Right atrium auricular region (tissue), 2 donors: ENCODE results near the gene COX18. TPM values are rescaled to one million over a fixed set of nuclear protein-coding genes. Genes with fewer than 3 reads are reported as not detected.

Experiments
- DNase-seq: peaks from one replicate; pipeline ENCODE4 v3.0.0-alpha.2; 2019; ENCODE audit warnings: low spot score
- H3K27ac ChIP-seq, 2 donors: fragments of 200-600 bp; sonication (generic); 1 replicate in 1 of 2; 2 replicates in 1 of 2; pipeline ENCODE4 v1.5.1; 2016 to 2019
- H3K27me3 ChIP-seq, 2 donors: fragments of 200-600 bp; sonication (generic); one replicate each; pipeline versions ENCODE4 v1.5.1 to v1.6.0; 2017 to 2019
- H3K36me3 ChIP-seq: fragments of 200-600 bp; sonication (generic); one replicate; pipeline ENCODE4 v1.5.1; 2016
- H3K4me1 ChIP-seq, 2 donors: fragments of 200-600 bp; sonication (generic); one replicate each; pipeline versions ENCODE4 v1.5.1 to v1.6.0; 2017 to 2019
- H3K4me3 ChIP-seq, 2 donors: fragments of 200-600 bp; sonication (generic); 1 replicate in 1 of 2; 2 replicates in 1 of 2; pipeline ENCODE4 v1.5.1; 2017 to 2019; ENCODE audit warnings: mild to moderate bottlenecking in 1 of 2, moderate library complexity in 1 of 2
- H3K9me3 ChIP-seq, 2 donors: fragments of 200-600 bp; sonication (generic); one replicate each; pipeline ENCODE4 v1.5.1; 2019
- total RNA-seq, 2 donors: library from RNA; depleted of rRNA; stranded (reverse); fragments of >200 nt; gene quantifications; one replicate each; pipeline ENCODE4 v1.1.0, GENCODE V29; 2016
- TF ChIP-seq, protein P1 (sequence below), 2 donors: fragments of 200-600 bp; sonication (generic); IDR thresholded peaks; one replicate each; pipeline ENCODE4 v1.5.1; 2019; ENCODE audit warnings: antibody characterized with exemption in 2 of 2

Gene COX18
- total RNA-seq, 2 donors from 2014 or later, result 12.4 to 22.6 TPM

DNA sequence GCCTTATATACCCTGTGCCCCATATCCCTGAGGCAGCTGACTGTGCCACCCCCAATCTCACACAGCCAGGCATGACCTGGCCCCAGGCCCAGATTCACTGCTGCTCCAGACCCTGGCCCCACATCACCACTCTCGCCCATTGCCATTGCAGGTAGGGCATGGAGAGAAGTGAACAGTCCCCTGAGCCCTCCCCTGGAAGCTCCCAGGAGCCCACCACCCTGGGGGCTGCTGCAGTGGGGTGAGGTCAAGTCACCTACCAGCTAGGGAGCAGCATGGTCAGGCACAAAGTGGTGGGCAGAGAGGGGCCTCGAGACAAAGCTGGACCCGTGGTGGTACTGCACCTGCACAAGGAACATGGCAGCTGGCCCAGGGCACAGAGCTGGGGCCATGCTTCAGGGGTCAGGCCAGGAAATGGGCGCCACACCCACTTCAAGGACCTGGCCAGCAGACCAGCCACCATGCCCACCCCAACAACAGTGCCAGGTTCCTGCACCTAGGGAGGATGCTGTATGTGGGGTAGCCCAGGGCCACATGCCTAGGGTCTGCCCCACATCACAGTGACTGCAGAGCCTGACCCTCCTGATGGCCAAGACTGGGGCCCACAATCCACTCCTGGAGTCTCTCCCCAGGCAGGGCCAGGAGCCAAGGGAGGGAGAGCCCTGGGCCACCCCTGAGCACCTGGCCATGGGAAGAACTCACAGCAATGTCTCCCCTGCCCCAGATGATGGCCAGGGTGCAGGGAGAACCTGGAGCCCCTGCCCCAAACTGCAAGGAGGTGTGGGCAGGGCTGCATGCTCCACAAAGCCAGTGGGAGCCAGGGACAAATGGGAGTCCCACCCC is 58.5 kb downstream of the COX18 start:
- no peaks in the 10 kb centered on the region for H3K27me3 ChIP-seq
- no peaks in the 10 kb centered on the region for H3K4me1 ChIP-seq
- no peaks in the 10 kb centered on the region for H3K9me3 ChIP-seq
- DNase-seq, result no peak
- no peak overlapping the region for H3K4me3 ChIP-seq
- TF ChIP-seq, protein P1, sequence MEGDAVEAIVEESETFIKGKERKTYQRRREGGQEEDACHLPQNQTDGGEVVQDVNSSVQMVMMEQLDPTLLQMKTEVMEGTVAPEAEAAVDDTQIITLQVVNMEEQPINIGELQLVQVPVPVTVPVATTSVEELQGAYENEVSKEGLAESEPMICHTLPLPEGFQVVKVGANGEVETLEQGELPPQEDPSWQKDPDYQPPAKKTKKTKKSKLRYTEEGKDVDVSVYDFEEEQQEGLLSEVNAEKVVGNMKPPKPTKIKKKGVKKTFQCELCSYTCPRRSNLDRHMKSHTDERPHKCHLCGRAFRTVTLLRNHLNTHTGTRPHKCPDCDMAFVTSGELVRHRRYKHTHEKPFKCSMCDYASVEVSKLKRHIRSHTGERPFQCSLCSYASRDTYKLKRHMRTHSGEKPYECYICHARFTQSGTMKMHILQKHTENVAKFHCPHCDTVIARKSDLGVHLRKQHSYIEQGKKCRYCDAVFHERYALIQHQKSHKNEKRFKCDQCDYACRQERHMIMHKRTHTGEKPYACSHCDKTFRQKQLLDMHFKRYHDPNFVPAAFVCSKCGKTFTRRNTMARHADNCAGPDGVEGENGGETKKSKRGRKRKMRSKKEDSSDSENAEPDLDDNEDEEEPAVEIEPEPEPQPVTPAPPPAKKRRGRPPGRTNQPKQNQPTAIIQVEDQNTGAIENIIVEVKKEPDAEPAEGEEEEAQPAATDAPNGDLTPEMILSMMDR (IDR thresholded peaks at IDR 0.05), result no peak
- no peaks in the 10 kb centered on the region for H3K36me3 ChIP-seq
- no peak overlapping the region for H3K27ac ChIP-seq

DNA sequence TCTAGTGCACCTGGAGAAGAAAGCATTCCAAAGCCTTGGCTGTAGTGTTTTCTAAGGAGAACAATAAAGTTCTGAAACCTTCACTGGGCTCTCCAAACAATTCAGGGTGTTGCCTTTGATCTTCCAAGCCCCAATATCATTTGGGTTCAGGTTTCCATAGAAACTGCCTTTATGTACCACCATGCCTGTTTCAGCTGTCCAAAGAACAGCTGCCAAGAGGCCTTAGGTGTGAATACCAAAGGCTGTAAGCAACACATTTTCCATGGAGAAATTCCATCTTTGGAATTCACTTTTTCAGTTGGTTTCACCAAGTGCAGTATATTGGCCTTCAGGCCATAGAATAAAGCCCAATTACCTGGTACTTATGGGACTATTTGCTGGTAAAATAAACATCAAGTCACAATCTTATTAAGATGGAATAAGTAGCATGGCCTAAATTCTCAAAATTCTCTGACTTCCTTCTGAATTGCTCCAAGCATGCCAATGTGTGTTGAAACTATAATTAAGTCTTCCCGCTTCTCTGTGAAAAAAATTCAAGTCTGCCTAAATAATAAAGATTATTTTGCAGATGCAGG is 61.9 kb downstream of the COX18 start:
- no peaks in the 10 kb centered on the region for H3K4me1 ChIP-seq
- H3K27me3 ChIP-seq, result no peaks in the 10 kb centered on the region
- H3K36me3 ChIP-seq, result no peaks in the 10 kb centered on the region
- no peak for DNase-seq
- no peak overlapping the region for H3K4me3 ChIP-seq
- TF ChIP-seq, protein P1 (IDR thresholded peaks at IDR 0.05), result no peak
- no peak overlapping the region for H3K27ac ChIP-seq
- H3K9me3 ChIP-seq, result no peaks in the 10 kb centered on the region

DNA sequence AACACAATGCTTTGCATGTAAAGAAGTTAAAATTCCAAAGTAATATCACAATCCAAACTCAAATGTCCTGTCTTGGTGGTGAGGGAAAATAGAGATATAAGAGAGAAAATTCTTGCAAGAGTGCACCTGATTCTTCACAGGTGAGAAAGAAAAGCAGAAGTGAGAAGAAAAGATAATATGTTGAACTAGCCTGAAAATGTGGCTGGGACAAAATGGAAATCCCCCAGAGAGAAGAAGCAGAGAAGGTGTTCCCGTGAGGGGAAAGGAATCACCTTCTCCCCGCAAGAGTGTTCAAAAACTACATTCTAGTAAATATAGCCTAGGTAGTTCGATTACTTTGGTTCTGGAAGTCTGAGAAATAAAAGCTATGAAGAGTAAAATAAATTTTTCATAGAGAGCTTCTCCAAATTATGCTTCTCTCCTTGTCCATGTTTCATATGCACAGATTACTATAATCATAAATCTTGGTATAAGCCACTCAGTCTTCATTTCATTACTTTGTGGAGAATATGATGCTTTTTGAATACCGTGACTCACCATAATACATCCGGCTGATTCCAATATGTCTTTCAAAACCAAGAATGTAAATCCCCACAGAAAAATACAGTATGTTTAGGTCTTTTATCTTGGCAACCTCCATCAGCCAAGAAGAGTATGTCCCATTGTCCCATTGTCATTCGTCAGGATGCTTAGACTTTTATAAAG is 63.1 kb downstream of the COX18 start:
- H3K27me3 ChIP-seq, result no peaks in the 10 kb centered on the region

DNA sequence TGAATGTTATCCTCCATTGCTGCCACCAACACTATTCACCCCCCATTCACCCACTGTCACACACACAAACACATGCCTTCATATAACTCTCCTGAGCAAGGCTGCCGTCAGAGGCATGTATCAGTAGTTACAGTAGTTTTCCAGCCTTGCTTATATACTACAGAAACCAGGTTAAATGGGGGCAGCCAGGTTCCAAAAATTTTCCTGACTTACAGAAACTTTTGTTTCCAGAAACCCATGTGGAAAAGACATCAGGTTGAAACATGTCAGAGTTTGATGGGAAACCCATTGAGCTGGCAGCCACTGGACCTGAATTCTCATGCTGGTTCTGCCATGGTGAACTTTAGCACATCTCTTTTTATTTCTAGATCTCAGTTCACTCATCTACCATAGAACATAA is 64.0 kb downstream of the COX18 start:
- TF ChIP-seq, protein P1 (IDR thresholded peaks at IDR 0.05), result no peak
- Histone ChIP-seq H3K27ac (no peak overlapping the region), H3K4me1 (no peaks in the 10 kb centered on the region)

More for the DNA sequence above, 63.1 kb downstream of the COX18 start:
- Histone ChIP-seq H3K36me3 (no peaks in the 10 kb centered on the region), H3K27ac (no peak overlapping the region), H3K4me1 (no peaks in the 10 kb centered on the region), H3K9me3 (no peaks in the 10 kb centered on the region), H3K4me3 (no peak overlapping the region)
- TF ChIP-seq, protein P1 (IDR thresholded peaks at IDR 0.05), result no peak
- DNase-seq, result no peak

More for the DNA sequence above, 64.0 kb downstream of the COX18 start:
- H3K4me3 ChIP-seq, result no peak overlapping the region
- H3K9me3 ChIP-seq, result no peaks in the 10 kb centered on the region
- no peak for DNase-seq
- no peaks in the 10 kb centered on the region for H3K27me3 ChIP-seq
- no peaks in the 10 kb centered on the region for H3K36me3 ChIP-seq

Other genes starting within 250 kb of the COX18 start
- 10 to 100 TPM; 47.1 to 56.3 TPM for gene ANKRD17, start 189.1 kb upstream of the COX18 start, total RNA-seq